Measurements from ENCODE around the gene CCNT2. TPM values are rescaled to one million over a fixed set of nuclear protein-coding genes. Genes with fewer than 3 reads are reported as not detected.

CCNT2 gene
- total and polyA plus RNA-seq, 2 experiments from 2014 or later, result 21.9 to 27.7 TPM

DNA sequence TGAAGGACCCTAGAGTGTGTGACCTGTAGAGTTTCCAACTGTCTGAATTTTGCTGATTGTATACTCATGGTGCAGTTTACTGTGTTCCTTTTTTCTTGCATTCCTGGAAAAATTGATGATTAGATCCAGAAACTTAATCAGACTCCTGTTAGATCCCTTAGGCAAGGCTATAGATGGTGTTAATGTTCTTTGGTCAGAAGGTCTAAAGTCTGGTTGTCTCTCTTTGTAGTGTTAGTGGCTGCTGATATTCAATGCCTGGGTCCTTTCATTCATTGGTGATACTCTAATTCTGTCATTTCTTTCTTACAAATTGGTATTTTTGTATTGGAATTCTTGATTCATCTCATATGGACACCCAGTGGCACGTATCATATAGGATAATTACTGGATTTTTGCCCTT lies 6.3 kb downstream of the CCNT2 start:
- no peaks in the 10 kb centered on the region for H3K27me3 ChIP-seq
- TF ChIP-seq, protein P1, sequence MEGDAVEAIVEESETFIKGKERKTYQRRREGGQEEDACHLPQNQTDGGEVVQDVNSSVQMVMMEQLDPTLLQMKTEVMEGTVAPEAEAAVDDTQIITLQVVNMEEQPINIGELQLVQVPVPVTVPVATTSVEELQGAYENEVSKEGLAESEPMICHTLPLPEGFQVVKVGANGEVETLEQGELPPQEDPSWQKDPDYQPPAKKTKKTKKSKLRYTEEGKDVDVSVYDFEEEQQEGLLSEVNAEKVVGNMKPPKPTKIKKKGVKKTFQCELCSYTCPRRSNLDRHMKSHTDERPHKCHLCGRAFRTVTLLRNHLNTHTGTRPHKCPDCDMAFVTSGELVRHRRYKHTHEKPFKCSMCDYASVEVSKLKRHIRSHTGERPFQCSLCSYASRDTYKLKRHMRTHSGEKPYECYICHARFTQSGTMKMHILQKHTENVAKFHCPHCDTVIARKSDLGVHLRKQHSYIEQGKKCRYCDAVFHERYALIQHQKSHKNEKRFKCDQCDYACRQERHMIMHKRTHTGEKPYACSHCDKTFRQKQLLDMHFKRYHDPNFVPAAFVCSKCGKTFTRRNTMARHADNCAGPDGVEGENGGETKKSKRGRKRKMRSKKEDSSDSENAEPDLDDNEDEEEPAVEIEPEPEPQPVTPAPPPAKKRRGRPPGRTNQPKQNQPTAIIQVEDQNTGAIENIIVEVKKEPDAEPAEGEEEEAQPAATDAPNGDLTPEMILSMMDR (IDR thresholded peaks at IDR 0.05; ENCODE audit: low read depth, low read length), result no peak
- no peak overlapping the region for H3K4me3 ChIP-seq
- no peak overlapping the region for H3K27ac ChIP-seq
- no peaks in the 10 kb centered on the region for H3K36me3 ChIP-seq
- no peaks in the 10 kb centered on the region for H3K9me3 ChIP-seq (ENCODE audit: low read depth)
- no peak for DNase-seq (ENCODE audit: low read depth in 1 of 2, low spot score in 1 of 2)
- H3K4me1 ChIP-seq (ENCODE audit: low read depth), result peaks cover 17% of the 10 kb centered on the region

DNA sequence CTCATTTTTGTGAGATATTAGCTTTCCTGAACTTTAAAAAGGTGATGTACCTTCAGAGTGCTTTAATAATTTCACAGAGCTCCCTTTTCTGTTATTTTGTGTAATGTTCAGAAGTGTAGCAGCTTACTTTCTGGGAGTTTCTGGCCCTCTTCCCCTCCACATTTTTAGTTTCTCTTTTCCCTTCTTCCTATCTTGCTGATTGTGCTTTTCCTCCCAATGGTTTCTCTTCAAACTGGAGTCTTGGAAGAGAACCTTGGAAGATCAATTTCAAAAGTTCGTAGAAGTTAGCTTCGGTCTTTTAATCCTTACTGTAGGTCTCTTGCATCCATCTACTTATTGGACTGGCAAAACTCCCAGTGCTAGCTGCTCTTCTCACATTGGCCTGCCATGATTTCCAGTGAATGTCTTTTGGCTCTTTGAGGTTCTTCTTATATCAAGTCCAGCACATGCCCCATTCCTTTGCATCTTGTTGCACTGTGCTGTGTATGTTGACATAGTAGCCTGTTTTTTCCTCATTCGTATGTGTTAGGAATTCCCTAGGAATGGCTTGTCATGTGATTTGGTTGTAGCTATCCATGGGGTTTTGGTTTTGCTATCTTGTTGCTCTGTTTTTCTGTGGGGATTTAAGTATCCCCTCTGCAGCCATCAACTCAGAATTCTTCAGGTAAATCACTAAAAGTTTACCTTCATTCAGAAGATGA lies 7.8 kb downstream of the CCNT2 start:
- H3K4me1 ChIP-seq (ENCODE audit: low read depth), result peaks cover 5% of the 10 kb centered on the region
- H3K9me3 ChIP-seq (ENCODE audit: low read depth), result no peaks in the 10 kb centered on the region
- no peak overlapping the region for H3K27ac ChIP-seq
- H3K27me3 ChIP-seq, result no peaks in the 10 kb centered on the region
- H3K36me3 ChIP-seq, result no peaks in the 10 kb centered on the region
- peak in 1 of 2 donors; percentile 40 for DNase-seq (ENCODE audit: low read depth in 1 of 2, low spot score in 1 of 2)
- TF ChIP-seq, protein P1 (IDR thresholded peaks at IDR 0.05; ENCODE audit: low read depth, low read length), result no peak
- H3K4me3 ChIP-seq, result no peak overlapping the region

GRCh38 chr2:134927195-134927594 lies 8.6 kb downstream of the CCNT2 start:
- TF ChIP-seq, protein P1 (IDR thresholded peaks at IDR 0.05; ENCODE audit: low read depth, low read length), result no peak
- Histone ChIP-seq H3K27ac (no peak overlapping the region), H3K4me3 (no peak overlapping the region), H3K27me3 (no peaks in the 10 kb centered on the region), H3K9me3 (ENCODE audit: low read depth) (no peaks in the 10 kb centered on the region), H3K4me1 (ENCODE audit: low read depth) (no peaks in the 10 kb centered on the region), H3K36me3 (no peaks in the 10 kb centered on the region)
- DNase-seq (ENCODE audit: low read depth in 1 of 2, low spot score in 1 of 2), result peak in 1 of 2 donors; percentile 22

GRCh38 chr2:134932864-134933526 lies 14.4 kb downstream of the CCNT2 start:
- Histone ChIP-seq H3K4me3 (no peak overlapping the region), H3K27ac (peak overlapping the region; percentile 49), H3K9me3 (ENCODE audit: low read depth) (no peaks in the 10 kb centered on the region), H3K27me3 (no peaks in the 10 kb centered on the region), H3K36me3 (peaks cover 9% of the 10 kb centered on the region), H3K4me1 (ENCODE audit: low read depth) (peaks cover 11% of the 10 kb centered on the region)
- TF ChIP-seq, protein P1 (IDR thresholded peaks at IDR 0.05; ENCODE audit: low read depth, low read length), result no peak
- DNase-seq (ENCODE audit: low read depth in 1 of 2, low spot score in 1 of 2), result no peak

DNA sequence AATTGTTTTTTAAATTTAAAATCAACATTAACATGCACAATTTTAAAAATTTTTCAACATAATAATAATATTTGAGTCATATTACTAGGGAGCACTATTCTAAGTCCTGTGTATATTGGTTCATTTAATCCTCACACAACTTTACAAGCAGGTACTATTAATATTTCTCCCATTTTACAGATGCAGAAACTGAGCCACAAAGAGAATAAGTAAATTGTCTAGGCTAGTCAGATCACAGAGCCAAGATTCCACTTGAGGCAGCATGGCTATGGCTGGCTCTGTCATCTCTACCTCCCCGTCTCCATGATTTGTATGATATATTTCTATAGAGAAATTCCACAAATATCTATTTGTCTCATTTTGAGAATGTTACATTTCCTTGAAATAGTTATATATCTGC lies 15.1 kb downstream of the CCNT2 start:
- Histone ChIP-seq H3K36me3 (peaks cover 15% of the 10 kb centered on the region), H3K27ac (no peak overlapping the region), H3K4me3 (no peak overlapping the region), H3K27me3 (no peaks in the 10 kb centered on the region), H3K4me1 (ENCODE audit: low read depth) (peaks cover 11% of the 10 kb centered on the region), H3K9me3 (ENCODE audit: low read depth) (no peaks in the 10 kb centered on the region)
- TF ChIP-seq, protein P1 (IDR thresholded peaks at IDR 0.05; ENCODE audit: low read depth, low read length), result no peak
- DNase-seq (ENCODE audit: low read depth in 1 of 2, low spot score in 1 of 2), result no peak
